OCI-LY7 (cell line): Measurements from ENCODE around the gene KRT76. TPM values are rescaled to one million over a fixed set of nuclear protein-coding genes. Genes with fewer than 3 reads are reported as not detected.
"Not testable (repeated sequence)": the region's sequence is repeated elsewhere in the genome, so short reads cannot be mapped to it uniquely, and the experiment has no call there.

Experiments used
- BruUV-seq: library from RNA; stranded (reverse); fragments of 400-500 nt; replicated peaks from 2 replicates; lab custom pipeline; 2021; lab: Mats Ljungman, UMichigan
- CTCF ChIA-PET: fragments of 300-600 bp; sonication (Branson Sonifier 250); formaldehyde crosslinking; loops from one replicate; lab custom pipeline; 2022; ENCODE audit warnings: antibody characterized with exemption; ENCODE audit not compliant: unreplicated experiment; lab: Charles Lee
- POLR2A ChIA-PET: fragments of 300-600 bp; sonication (Branson Sonifier 250); formaldehyde crosslinking; loops from one replicate; lab custom pipeline; 2022; ENCODE audit warnings: antibody characterized with exemption; lab: Charles Lee
- DNase-seq: peaks from one replicate; pipeline ENCODE4 v3.0.0-alpha.2; 2015; ENCODE audit warnings: low spot score
- H2AFZ ChIP-seq: fragments of 200-600 bp; sonication (generic), shearing (Covaris generic); 2 replicates; pipeline ENCODE4 v1.6.1; 2014; ENCODE audit warnings: mild to moderate bottlenecking, antibody characterized with exemption, low read length, moderate library complexity
- H3K27ac ChIP-seq: fragments of 200-600 bp; sonication (generic); 2 replicates; pipeline ENCODE4 v1.5.1; 2014; ENCODE audit warnings: mixed run types, low read depth, mild to moderate bottlenecking, moderate library complexity, low read length, inconsistent platforms; ENCODE audit not compliant: poor library complexity, severe bottlenecking
- H3K36me3 ChIP-seq: fragments of 200-600 bp; sonication (generic); 2 replicates; pipeline ENCODE4 v1.6.1; 2014; ENCODE audit warnings: mild to moderate bottlenecking, antibody characterized with exemption, low read length, moderate library complexity, mixed read lengths; ENCODE audit not compliant: insufficient read depth
- H3K4me1 ChIP-seq: fragments of 200-600 bp; sonication (generic); 2 replicates; pipeline ENCODE4 v1.5.1; 2014; ENCODE audit warnings: mild to moderate bottlenecking, low read length; ENCODE audit not compliant: insufficient read depth, poor library complexity, severe bottlenecking
- H3K4me2 ChIP-seq: fragments of 200-600 bp; sonication (generic); 2 replicates; pipeline ENCODE4 v1.6.1; 2014; ENCODE audit warnings: mild to moderate bottlenecking, low read length
- H3K4me3 ChIP-seq: fragments of 200-600 bp; sonication (generic); 2 replicates; pipeline ENCODE4 v1.5.1; 2014; ENCODE audit warnings: mild to moderate bottlenecking, low read depth, low read length; ENCODE audit not compliant: poor library complexity, severe bottlenecking
- H3K79me2 ChIP-seq: fragments of 200-600 bp; sonication (generic); 2 replicates; pipeline ENCODE4 v1.6.1; 2016; ENCODE audit warnings: low read depth, mild to moderate bottlenecking, low read length, moderate library complexity, mixed read lengths; ENCODE audit not compliant: insufficient read depth
- H3K9me2 ChIP-seq: fragments of 200-600 bp; sonication (generic); 2 replicates; pipeline ENCODE4 v1.6.1; 2016; ENCODE audit warnings: mild to moderate bottlenecking, low read length, mixed read lengths; ENCODE audit not compliant: insufficient read depth
- H3K9me3 ChIP-seq: fragments of 200-600 bp; sonication (generic); 2 replicates; pipeline ENCODE4 v1.6.1; 2014; ENCODE audit warnings: mild to moderate bottlenecking, mixed run types, low read length, mixed read lengths
- H4K20me1 ChIP-seq: fragments of 200-600 bp; sonication (generic); 2 replicates; pipeline ENCODE4 v1.6.1; 2014; ENCODE audit warnings: mild to moderate bottlenecking, antibody characterized with exemption, low read length, moderate library complexity, mixed read lengths; ENCODE audit not compliant: insufficient read depth
- CTCF ChIP-seq: fragments of 200-600 bp; sonication (generic); conservative IDR thresholded peaks from 2 replicates; pipeline ENCODE4 v1.5.1; 2014; ENCODE audit warnings: mild to moderate bottlenecking, antibody characterized with exemption, low read length, moderate library complexity, mixed read lengths
- EZH2phosphoT487 ChIP-seq: fragments of 200-600 bp; sonication (generic); IDR thresholded peaks from 2 replicates; pipeline ENCODE4 v1.6.1; 2018; ENCODE audit warnings: low read depth, borderline replicate concordance, mild to moderate bottlenecking, mixed run types, antibody characterized with exemption, low read length, moderate library complexity, mixed read lengths
- intact Hi-C: fragments of 100-400 bp; cut with micrococcal nuclease; formaldehyde crosslinking; loops from one replicate; pipeline ENCODE4 v1.10.0; 2022; ENCODE audit not compliant: unreplicated experiment
- total RNA-seq, 2 experiments: library from RNA; depleted of rRNA in 1 of 2; stranded (reverse); fragments of >200 nt in 1 of 2; shearing (Covaris generic) in 1 of 2; gene quantifications; 2 replicates each; pipeline ENCODE4 v1.2.3, GENCODE V29; 2014 to 2022

KRT76 gene
- total RNA-seq, 2 experiments from 2014 or later = not detected

GRCh38 chr12:52795694-52796428, 18.7 kb upstream of the KRT76 start, which contains the start of gene KRT3:
TSS of gene KRT3 (minus strand) at chr12:52796117. CDS start at chr12:52796042, 75 bp downstream.
- no peak within 1 kb of the TSS for H3K27ac ChIP-seq
- no peaks in the 10 kb centered on the region for H3K4me1 ChIP-seq
- H3K4me3 ChIP-seq = no peak within 1 kb of the TSS
- no TSS peak for BruUV-seq
- no peak within 1 kb of the TSS for H3K4me2 ChIP-seq
- no peaks in the 10 kb centered on the region for H3K79me2 ChIP-seq
- intact Hi-C loops = no loop called here
- POLR2A ChIA-PET = no interaction called here
- H3K9me3 ChIP-seq = no peaks in the 10 kb centered on the region
- CTCF ChIA-PET = no interaction called here
- no peak within 1 kb of the TSS for H2AFZ ChIP-seq
- H3K9me2 ChIP-seq = no peaks in the 10 kb centered on the region
- no peak for TF ChIP-seq CTCF
- no peak for TF ChIP-seq EZH2phosphoT487
- no peaks in the 10 kb centered on the region for H4K20me1 ChIP-seq
- H3K36me3 ChIP-seq = no peaks in the 10 kb centered on the region
- no peak for DNase-seq

- H3K4me1 ChIP-seq, H3K9me2 ChIP-seq, H3K79me2 ChIP-seq, H3K4me3 ChIP-seq, DNase-seq, H3K4me2 ChIP-seq, BruUV-seq, POLR2A ChIA-PET, intact Hi-C loops, H3K27ac ChIP-seq, H3K9me3 ChIP-seq, H3K36me3 ChIP-seq, H4K20me1 ChIP-seq, CTCF ChIA-PET, H2AFZ ChIP-seq: not testable (repeated sequence)
These were observed 18.2 kb upstream of the KRT76 start for GRCh38 chr12:52795332-52795674.

- Histone ChIP-seq H4K20me1 (no peaks in the 10 kb centered on the region), H3K4me1 (no peaks in the 10 kb centered on the region), H3K79me2 (no peaks in the 10 kb centered on the region), H3K27ac (no peak overlapping the region), H3K4me3 (no peak overlapping the region), H3K9me2 (no peaks in the 10 kb centered on the region), H3K36me3 (no peaks in the 10 kb centered on the region), H3K4me2 (no peak overlapping the region), H2AFZ (no peak overlapping the region), H3K9me3 (no peaks in the 10 kb centered on the region)
- no peak for DNase-seq
- no peak for TF ChIP-seq CTCF
- no peak for TF ChIP-seq EZH2phosphoT487
- CTCF ChIA-PET = no interaction called here
- intact Hi-C loops = no loop called here
- POLR2A ChIA-PET = interaction anchor here (0.6 kb wide), 1 partner anchor 812 kb away, joined by 3 read pairs; no protein-coding TSS in a partner anchor
- no TSS peak for BruUV-seq
These were observed 17.6 kb upstream of the KRT76 start for GRCh38 chr12:52794479-52795331.
